ENCODE data around the gene IAH1.

IAH1 gene

DNA sequence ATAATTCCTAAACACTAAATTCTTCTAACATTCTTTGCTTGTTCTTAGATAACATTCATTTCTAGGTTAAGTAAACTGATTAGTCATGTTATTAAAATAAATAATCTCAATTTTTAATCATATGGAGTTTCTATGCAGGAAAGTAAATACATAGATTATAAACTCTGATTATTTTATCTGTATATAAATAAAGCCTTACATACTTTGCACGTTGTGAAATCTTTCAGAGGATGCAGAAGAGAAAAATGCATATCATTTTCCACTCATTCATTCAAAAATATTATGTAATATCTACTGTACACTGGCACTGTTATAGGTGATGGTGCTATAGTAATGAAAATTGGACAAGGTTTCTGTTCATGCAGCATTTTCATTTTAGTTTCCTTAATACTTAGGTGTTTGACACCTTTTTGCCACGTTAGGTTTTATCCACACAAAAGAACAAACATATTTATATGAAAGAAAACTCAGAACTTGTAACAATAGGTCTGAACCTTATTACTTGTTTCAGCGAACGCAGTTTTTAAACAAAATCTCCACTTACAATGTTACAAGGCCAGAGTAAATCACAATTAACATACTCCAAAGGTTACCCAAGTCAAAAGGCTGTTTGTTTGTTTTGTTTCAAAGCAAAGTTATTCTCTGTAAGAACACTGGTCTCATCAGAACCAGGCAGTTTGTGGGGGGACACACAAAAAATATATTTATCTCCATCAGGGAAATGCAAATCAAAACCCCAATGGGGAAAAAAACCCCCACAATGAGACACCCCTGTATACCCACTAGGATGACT, 53.8 kb downstream of the IAH1 start:
- no peak for DNase-seq (ENCODE audit: low read depth)

DNA sequence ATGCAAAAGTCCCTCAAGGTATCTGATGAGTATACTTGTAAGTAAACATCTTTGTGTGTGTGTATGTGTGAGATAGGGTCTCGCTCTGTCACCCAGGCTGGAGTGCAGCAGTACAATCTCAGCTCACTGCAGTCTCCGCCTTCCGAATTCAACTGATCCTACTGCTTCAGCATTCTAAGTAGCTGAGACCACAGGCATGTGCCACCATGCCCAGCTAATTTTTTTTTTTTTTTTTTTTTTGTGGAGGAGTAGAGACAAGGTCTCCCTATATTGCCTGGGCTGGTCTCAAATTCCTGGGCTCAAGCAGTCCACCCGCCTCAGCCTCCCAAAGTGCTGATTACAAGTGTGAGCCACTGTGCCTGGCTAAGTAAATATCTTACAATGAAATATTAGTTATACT, 58.1 kb downstream of the IAH1 start:
- DNase-seq (ENCODE audit: low read depth), result no peak

DNA sequence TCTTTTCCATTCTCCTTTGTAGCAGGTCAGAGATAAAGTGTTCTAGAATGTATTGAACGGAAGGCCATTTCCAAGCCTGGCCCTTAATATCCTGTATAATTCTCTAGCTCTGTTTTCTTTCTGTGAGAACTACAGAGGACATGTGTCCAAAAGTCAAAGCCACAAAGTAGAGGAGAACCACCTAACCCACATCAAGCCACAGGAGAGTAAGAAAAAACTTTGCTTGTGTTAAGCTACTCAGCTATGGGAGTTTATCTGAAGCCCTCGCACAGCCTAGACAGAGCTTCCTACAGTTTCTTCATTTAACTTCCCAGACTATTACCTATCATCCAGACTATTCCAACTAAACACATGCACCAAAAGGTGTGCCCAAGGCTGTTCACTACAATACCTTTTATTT, 59.3 kb downstream of the IAH1 start:
- no peak for DNase-seq (ENCODE audit: low read depth)

DNA sequence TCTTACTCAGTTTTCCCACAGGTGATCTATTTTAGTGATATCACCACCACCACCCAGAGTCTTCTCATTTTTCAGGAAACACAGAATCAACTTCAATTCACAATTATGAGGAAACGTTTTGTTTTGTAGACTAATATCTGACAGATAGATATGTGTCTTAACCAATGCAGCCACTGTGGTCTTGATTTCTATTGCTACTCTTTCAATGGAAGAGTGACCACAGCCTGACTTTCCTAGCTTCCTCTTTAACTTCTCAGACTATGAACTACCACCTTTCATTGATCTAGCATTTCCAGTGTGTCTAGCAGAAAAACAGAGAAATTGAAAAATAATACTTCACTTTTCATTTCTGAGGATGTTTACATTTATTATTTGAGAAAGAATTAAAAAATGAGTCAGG, 60.8 kb downstream of the IAH1 start:
- no peak for DNase-seq (ENCODE audit: low read depth)

DNA sequence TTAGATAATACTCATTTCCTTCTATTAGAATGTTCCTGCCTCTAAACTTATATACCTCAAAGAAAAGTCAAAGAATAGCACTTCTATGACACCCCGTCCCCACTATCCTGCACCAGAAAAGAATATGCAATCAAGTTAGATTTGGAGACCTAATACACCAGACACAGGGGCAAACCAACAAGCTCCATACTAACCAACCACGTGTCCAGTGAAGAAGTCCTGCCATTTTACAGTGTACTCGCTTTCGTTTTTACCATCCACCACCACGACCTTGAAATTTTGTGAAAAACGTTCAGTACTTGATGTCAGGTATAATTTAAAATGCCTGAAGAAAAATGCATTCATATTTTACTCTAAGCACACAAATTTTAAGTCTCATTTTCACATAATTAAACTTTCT, 62.2 kb downstream of the IAH1 start:
- DNase-seq (ENCODE audit: low read depth), result no peak

DNA sequence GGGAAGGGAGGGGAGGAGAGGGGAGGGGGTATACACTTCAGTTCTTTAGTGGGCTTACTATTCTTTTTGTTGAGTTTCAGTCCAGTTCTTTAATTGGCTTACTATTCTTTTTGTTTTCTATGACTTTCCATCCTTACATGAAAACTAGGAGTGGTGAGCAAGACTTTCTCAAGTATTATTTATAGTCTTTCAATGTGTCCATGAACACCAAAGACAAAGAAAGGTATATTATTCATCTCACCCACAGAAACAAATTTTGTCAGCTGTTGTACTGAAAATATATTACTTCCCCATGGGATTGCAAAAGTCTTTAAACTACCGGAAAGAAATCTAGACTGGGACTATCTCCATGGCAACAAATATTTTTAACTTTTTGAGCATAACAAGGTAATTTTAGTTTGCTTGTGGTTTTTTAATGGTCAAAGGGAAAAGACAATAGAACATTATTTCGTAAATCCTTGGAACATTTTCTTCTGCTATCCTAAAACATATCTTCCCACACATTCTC, 63.7 kb downstream of the IAH1 start:
- DNase-seq (ENCODE audit: low read depth), result no peak

Data from stimulated activated CD8-positive, alpha-beta memory T cell treated with anti-CD3 and anti-CD28 coated beads, Interleukin-12 subunit alpha, Interleukin-12 subunit beta, amount 100 ng/mL, for 4 hours (primary cell).